Endodermal cell (in vitro differentiated cells): ENCODE results near the gene ST6GAL1. TPM values are rescaled to one million over a fixed set of nuclear protein-coding genes. Genes with fewer than 3 reads are reported as not detected.
A peak's percentile ranks its signal among the peaks of the same experiment; 100 is the strongest.

Experiments used
- DNase-seq: peaks from one replicate; pipeline ENCODE4 v3.0.0-alpha.2; 2017
- H3K27ac ChIP-seq: 2 replicates; pipeline ENCODE4 v1.5.1; 2013; ENCODE audit warnings: mild to moderate bottlenecking, low read depth, low read length, moderate library complexity
- H3K27me3 ChIP-seq: 2 replicates; pipeline ENCODE4 v1.6.1; 2013; ENCODE audit warnings: mild to moderate bottlenecking, low read length, moderate library complexity; ENCODE audit not compliant: insufficient read depth, control insufficient read depth, poor library complexity, severe bottlenecking
- H3K36me3 ChIP-seq: 2 replicates; pipeline ENCODE4 v1.7.0; 2013; ENCODE audit warnings: mild to moderate bottlenecking, low read length, moderate library complexity; ENCODE audit not compliant: control insufficient read depth, insufficient read depth
- H3K4me1 ChIP-seq: one replicate; pipeline ENCODE4 v1.7.0; 2013; ENCODE audit warnings: low read length; ENCODE audit not compliant: control insufficient read depth, insufficient read depth
- H3K4me3 ChIP-seq: 2 replicates; pipeline ENCODE4 v1.5.1; 2013; ENCODE audit warnings: mild to moderate bottlenecking, low read length, moderate library complexity
- H3K9ac ChIP-seq: 2 replicates; pipeline ENCODE4 v1.6.1; 2013; ENCODE audit warnings: mild to moderate bottlenecking, low read length, moderate library complexity; ENCODE audit not compliant: poor library complexity, severe bottlenecking; ENCODE audit errors: extremely low read depth
- H3K9me3 ChIP-seq: 2 replicates; pipeline ENCODE4 v1.6.1; 2013; ENCODE audit warnings: mild to moderate bottlenecking, low read length, moderate library complexity; ENCODE audit not compliant: control insufficient read depth
- H3K27ac Mint-ChIP-seq: 2 replicates; pipeline ENCODE4 v1.8.0; 2020; ENCODE audit warnings: mixed read lengths
- H3K27me3 Mint-ChIP-seq: 2 replicates; pipeline ENCODE4 v1.8.0; 2021; ENCODE audit warnings: mild to moderate bottlenecking, mixed read lengths; ENCODE audit not compliant: insufficient read depth
- H3K36me3 Mint-ChIP-seq: 2 replicates; pipeline ENCODE4 v1.8.0; 2020; ENCODE audit warnings: low read depth, mixed read lengths
- H3K4me1 Mint-ChIP-seq: 2 replicates; pipeline ENCODE4 v1.8.0; 2020; ENCODE audit warnings: mixed read lengths
- H3K4me3 Mint-ChIP-seq: 2 replicates; pipeline ENCODE4 v1.8.0; 2020; ENCODE audit warnings: mild to moderate bottlenecking, moderate library complexity, mixed read lengths
- H3K9me3 Mint-ChIP-seq: 2 replicates; pipeline ENCODE4 v1.8.0; 2020; ENCODE audit warnings: mild to moderate bottlenecking, mixed read lengths
- CTCF ChIP-seq: fragments of 200-600 bp; sonication (generic); conservative IDR thresholded peaks from 2 replicates; pipeline ENCODE4 v1.5.0; 2021; ENCODE audit warnings: antibody characterized with exemption, mild to moderate bottlenecking
- WGBS, 2 experiments: methylation state at CpG; one replicate each; pipeline versions ENCODE4 v1.1.5 to v1.1.7; 2013; ENCODE audit warnings: missing lambda C conversion rate in 2 of 2, mixed read lengths in 1 of 2; ENCODE audit not compliant: insufficient coverage in 1 of 2, insufficient read length in 1 of 2; 5-methylcytosine and 5-hydroxymethylcytosine counted together
- total RNA-seq, 2 donors: library from RNA; stranded (reverse); fragmentation: NEBNext Ultra II Directional in 1 of 2; extraction: Animal tissue kit (Norgen Biotek cat#: 25700) in 1 of 2; gene quantifications; 2 replicates in 1 of 2; 3 replicates in 1 of 2; pipeline ENCODE4 v1.2.1, GENCODE V29; 2021

The ST6GAL1 gene
- total RNA-seq, 2 donors from 2014 or later = 79.3 to 82.4 TPM

DNA sequence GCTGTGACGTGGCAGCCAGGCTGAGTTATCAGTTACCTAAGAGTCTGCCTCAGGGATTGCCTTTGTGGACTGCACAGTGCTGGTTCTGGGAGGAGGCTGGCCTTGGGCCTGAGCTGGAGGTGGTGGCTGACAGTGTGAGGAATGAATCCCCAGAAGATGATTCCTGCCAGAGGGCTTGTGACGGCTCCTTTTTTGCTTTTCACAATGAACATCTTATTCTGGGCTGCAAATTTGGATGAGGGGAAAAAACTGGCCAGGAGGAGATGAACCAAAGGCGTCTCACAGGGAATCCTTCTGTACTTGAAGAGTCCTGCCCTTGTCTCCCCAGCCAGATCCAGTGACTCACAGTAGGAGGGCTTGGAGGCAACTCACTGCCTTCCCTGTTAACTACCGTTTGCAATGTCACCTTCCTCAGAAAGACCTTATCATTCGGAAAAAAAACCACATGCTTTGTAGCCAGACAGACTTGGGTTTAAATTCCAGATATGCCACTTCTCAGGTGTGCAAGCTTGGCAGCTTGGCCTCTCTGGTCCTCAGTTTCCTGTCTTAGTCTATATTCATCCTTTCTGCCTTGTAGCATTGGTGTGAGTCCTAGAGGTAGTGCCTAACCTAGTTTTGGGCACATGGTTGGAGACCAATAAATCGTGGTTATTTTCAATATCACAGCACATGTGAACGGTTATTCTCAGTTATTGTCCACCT is 19.1 kb downstream of the ST6GAL1 start:
- Histone ChIP-seq H3K4me1 (no peaks in the 10 kb centered on the region), H3K27me3 (no peaks in the 10 kb centered on the region), H3K27ac (no peak overlapping the region), H3K36me3 (peaks cover 23% of the 10 kb centered on the region), H3K4me3 (no peak overlapping the region), H3K9me3 (peaks cover 13% of the 10 kb centered on the region), H3K9ac (no peak overlapping the region)
- peak overlapping the region; percentile 76 for H3K27ac Mint-ChIP-seq
- 88 to 89% methylated on average over 7 of the region's 7 CpGs for WGBS, 2 experiments
- H3K4me3 Mint-ChIP-seq = no peak overlapping the region
- no peaks in the 10 kb centered on the region for H3K27me3 Mint-ChIP-seq
- H3K4me1 Mint-ChIP-seq = peaks cover 27% of the 10 kb centered on the region
- TF ChIP-seq CTCF = no peak
- peaks cover 3% of the 10 kb centered on the region for H3K9me3 Mint-ChIP-seq
- no peak for DNase-seq
- H3K36me3 Mint-ChIP-seq = peaks cover 66% of the 10 kb centered on the region

GRCh38 chr3:186950402-186951093 is 20.2 kb downstream of the ST6GAL1 start:
- 94 to 97% methylated on average over 3 of the region's 3 CpGs for WGBS, 2 experiments

More at GRCh38 chr3:186950402-186951093, 20.2 kb downstream of the ST6GAL1 start:
- Histone ChIP-seq H3K36me3 (peaks cover 26% of the 10 kb centered on the region), H3K9ac (no peak overlapping the region), H3K4me3 (no peak overlapping the region), H3K4me1 (no peaks in the 10 kb centered on the region), H3K27me3 (no peaks in the 10 kb centered on the region), H3K9me3 (peaks cover 13% of the 10 kb centered on the region), H3K27ac (no peak overlapping the region)
- Mint-ChIP-seq H3K9me3 (peaks cover 3% of the 10 kb centered on the region), H3K4me1 (peaks cover 16% of the 10 kb centered on the region), H3K27ac (no peak overlapping the region), H3K36me3 (peaks cover 61% of the 10 kb centered on the region), H3K4me3 (no peak overlapping the region), H3K27me3 (no peaks in the 10 kb centered on the region)
- no peak for TF ChIP-seq CTCF
- DNase-seq = no peak
